AG10803 (cell line): Measurements from ENCODE around the gene TCF7L2.

Experiments used
- DNase-seq: peaks from one replicate; pipeline ENCODE4 v3.0.0; 2010; ENCODE audit warnings: low read depth
- H3K4me3 ChIP-seq: 2 replicates; pipeline ENCODE4 v1.5.1; 2011; ENCODE audit warnings: mild to moderate bottlenecking, low read length, control low read depth
- TF ChIP-seq, protein P1 (sequence below): conservative IDR thresholded peaks from 2 replicates; pipeline ENCODE4 v1.5.1; 2011; ENCODE audit warnings: mild to moderate bottlenecking, low read length, control low read depth, inconsistent platforms

Gene TCF7L2

DNA sequence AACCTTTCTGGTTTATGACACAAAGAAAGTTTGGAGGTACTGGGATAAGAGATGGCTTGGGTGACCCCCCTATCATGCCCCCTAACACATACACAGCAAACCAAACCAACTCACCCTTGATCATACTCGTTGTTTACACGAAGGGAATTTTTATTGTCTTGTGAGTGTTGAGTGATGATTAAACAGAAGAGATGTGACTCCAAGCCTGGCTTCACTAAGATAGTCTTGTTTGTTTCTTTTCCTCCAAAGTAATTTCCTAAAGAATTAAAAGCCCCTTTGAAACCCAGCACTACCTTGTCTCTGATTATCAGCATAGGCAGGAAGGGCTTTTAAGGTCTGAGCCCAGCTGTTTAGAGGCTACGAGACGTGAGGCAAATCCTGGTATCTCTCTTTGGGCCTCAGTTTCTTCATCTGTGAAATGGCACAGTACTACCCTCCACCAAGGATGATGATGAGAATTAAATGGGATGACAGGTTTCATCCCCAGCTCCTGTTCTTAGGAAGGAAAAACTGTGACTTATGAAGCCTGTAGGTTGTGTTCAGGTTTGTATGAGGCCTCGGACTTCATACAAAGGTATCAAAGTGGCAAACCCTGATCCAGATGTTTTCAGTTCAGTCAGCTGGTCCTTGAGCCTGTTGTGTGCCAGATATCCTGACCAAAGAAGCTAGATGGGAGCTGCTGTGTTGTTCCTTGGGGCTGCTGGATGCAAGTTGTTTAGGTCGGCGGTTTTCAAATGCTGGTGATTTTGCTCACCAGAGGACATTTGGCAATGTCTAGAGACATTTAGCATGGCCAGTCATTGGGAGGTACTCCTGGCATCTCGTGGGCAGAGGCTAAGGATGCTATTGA is 51.8 kb downstream of the TCF7L2 start:
- no peak overlapping the region for H3K4me3 ChIP-seq
- TF ChIP-seq, protein P1, sequence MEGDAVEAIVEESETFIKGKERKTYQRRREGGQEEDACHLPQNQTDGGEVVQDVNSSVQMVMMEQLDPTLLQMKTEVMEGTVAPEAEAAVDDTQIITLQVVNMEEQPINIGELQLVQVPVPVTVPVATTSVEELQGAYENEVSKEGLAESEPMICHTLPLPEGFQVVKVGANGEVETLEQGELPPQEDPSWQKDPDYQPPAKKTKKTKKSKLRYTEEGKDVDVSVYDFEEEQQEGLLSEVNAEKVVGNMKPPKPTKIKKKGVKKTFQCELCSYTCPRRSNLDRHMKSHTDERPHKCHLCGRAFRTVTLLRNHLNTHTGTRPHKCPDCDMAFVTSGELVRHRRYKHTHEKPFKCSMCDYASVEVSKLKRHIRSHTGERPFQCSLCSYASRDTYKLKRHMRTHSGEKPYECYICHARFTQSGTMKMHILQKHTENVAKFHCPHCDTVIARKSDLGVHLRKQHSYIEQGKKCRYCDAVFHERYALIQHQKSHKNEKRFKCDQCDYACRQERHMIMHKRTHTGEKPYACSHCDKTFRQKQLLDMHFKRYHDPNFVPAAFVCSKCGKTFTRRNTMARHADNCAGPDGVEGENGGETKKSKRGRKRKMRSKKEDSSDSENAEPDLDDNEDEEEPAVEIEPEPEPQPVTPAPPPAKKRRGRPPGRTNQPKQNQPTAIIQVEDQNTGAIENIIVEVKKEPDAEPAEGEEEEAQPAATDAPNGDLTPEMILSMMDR, result no peak
- DNase-seq, result no peak

DNA sequence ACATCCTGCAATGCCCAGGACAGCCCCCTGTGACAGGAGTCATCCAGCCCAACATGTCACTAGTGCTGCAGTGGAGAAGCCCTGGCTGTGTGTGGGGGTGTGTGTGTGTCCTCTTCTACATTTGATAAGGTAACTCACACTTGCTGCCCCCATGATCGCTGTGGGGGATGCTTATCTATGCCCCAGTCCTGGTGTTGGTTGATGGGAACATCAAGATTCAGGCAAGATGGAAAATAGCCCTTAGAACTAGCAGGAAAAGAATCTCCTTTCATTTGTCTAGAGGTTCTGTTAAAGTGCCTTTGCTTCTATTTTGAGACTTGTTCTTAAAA is 52.4 kb downstream of the TCF7L2 start:
- TF ChIP-seq, protein P1, result no peak
- H3K4me3 ChIP-seq, result no peak overlapping the region
- no peak for DNase-seq

DNA sequence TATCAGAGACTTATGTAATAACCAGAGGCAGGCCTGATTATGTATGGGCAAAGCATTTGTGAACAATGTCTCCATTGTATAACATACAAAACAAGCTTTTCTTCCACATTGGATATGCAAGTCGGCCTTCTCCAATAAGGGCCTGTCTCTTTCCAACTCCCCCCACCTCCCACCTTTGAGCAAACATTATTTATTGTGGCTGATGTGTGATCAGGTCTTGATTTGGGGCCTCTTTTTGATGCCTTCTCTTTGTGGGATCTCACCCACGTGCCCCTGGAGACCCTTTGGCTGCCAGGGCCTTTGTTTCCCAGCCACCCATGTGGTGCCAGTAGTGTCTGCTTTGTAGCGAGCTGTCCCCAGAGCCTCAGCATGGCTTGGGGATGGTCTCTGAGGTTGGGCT is 53.0 kb downstream of the TCF7L2 start:
- TF ChIP-seq, protein P1, result no peak
- no peak for DNase-seq
- no peak overlapping the region for H3K4me3 ChIP-seq

DNA sequence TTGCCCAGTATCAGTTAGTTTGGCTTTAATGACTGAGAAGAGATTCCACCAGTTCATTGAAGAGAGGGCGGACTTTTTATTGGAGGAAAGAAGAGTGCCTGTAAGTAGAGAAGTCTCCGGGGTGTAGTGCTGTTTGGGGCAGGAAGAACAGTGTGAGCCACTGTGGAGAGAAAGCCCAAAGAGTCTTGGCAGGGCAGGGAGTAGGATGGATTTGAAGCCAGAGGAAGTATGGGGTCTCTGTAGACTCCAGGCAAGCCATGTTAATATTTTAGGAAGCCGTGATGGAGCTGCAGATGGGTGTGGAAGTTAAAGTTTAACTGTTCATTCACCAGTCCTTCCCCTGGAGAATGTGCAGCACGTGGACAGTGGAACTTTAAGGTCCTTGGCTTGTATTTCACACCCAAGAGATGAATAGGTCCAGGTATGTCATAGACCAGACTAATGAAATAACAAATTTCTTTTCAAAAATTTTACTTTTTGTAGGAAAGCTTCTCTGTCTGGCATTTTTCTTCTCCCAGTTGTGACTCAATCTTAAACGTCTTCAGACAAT is 54.1 kb downstream of the TCF7L2 start:
- DNase-seq, result no peak
- no peak overlapping the region for H3K4me3 ChIP-seq
- TF ChIP-seq, protein P1, result no peak

DNA sequence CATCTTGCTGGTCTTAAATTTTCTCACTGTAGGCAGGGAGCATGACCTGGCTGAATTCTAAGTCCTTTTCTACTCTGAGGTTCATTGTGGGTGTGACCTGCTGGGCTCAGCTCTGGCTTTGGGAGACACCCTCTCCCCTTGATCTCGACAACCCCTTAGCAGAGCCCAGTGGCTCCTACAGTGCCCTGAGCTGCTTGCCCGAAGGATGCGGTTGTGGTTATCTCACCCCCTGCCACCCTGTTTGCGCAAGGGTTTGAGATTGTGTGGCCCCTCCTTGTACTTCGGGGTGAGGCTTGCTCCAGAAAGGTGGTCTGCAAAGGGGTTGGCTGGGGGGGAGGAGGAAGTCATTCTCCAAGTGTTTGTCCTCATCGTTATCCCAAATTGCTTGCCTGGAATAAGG is 55.3 kb downstream of the TCF7L2 start:
- TF ChIP-seq, protein P1, result no peak
- DNase-seq, result no peak
- no peak overlapping the region for H3K4me3 ChIP-seq

DNA sequence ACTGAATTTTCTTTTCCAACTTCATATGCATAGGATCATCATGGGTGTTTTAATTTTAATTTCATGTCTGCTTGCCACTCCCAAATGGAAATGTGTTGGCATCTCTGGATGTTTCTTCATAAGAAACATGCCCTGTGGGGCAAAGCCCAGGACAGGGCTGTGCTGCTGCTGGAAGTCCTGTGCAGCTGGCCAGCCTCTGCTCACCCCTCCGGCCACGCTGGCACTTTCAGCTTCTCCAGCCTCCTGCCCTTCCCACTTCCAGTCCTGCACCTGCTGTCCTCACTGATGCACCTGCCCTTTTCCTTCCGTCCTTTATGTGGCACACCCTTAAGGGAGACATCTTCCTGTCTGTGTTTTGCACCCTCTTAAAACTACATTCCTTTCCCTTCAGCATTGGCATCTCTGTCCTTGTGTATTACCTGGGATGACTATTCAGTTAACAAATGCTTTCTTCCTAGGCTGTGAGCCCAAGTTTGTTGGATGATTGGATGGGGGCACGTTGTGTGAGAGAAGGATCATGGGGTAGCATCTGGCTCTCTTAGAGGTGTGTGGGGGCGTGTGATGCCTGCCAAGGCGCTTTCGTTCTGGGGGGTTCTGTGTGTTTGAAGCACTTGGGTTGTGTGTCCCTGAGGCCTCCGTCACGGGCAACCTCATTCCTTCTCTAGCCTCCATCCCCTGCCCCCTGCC is 56.8 kb downstream of the TCF7L2 start:
- H3K4me3 ChIP-seq, result no peak overlapping the region
- DNase-seq, result no peak

More for the DNA sequence above, 56.8 kb downstream of the TCF7L2 start:
- TF ChIP-seq, protein P1, result no peak
